Fibroblast of the aortic adventitia (primary cell): ENCODE measurements around the gene GREB1L. TPM values are rescaled to one million over a fixed set of nuclear protein-coding genes. Genes with fewer than 3 reads are reported as not detected.

ENCODE experiments used
- DNase-seq: peaks from one replicate; pipeline ENCODE4 v3.0.0-alpha.2; 2010; ENCODE audit warnings: low read depth
- H3K4me3 ChIP-seq: 2 replicates; pipeline ENCODE4 v1.5.1; 2011; ENCODE audit warnings: low read depth, mild to moderate bottlenecking, control low read depth, low read length, moderate library complexity
- small RNA-seq: library from RNA; depleted of rRNA; stranded (forward); fragments of <200 nt; gene quantifications from one replicate; pipeline ENCODE3, GENCODE V24; 2012
- total RNA-seq: library from RNA; depleted of rRNA; stranded (reverse); fragments of >200 nt; gene quantifications from 2 replicates; pipeline ENCODE4 v1.2.3, GENCODE V29; 2012; ENCODE audit warnings: low replicate concordance
- TF ChIP-seq, protein P1 (sequence below): IDR thresholded peaks from 2 replicates; pipeline ENCODE4 v1.5.1; 2011; ENCODE audit warnings: mild to moderate bottlenecking, low read length, control low read depth, inconsistent platforms; ENCODE audit not compliant: insufficient read depth

GREB1L gene
- total RNA-seq, 1 donor, result 1.9 TPM

DNA sequence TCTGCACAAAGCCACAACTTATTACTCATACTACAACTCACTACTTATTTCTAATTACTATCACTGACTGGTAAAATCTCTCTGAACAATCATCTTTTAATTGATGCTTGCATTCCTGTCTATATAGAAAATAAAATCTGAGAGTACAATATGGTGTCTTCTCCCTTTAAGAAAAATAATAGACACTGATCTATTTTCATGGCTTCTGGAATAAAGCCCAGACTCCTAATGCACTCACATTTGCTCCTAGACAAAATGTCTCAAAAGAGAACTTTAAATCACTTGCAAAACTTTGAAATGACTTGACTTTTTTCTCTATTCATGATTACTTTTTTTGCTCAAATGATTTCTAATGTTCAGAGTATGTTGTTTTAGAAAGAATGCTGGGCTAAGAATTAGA is 329.7 kb downstream of the GREB1L start:
- H3K4me3 ChIP-seq, result no peak overlapping the region
- TF ChIP-seq, protein P1, sequence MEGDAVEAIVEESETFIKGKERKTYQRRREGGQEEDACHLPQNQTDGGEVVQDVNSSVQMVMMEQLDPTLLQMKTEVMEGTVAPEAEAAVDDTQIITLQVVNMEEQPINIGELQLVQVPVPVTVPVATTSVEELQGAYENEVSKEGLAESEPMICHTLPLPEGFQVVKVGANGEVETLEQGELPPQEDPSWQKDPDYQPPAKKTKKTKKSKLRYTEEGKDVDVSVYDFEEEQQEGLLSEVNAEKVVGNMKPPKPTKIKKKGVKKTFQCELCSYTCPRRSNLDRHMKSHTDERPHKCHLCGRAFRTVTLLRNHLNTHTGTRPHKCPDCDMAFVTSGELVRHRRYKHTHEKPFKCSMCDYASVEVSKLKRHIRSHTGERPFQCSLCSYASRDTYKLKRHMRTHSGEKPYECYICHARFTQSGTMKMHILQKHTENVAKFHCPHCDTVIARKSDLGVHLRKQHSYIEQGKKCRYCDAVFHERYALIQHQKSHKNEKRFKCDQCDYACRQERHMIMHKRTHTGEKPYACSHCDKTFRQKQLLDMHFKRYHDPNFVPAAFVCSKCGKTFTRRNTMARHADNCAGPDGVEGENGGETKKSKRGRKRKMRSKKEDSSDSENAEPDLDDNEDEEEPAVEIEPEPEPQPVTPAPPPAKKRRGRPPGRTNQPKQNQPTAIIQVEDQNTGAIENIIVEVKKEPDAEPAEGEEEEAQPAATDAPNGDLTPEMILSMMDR, result no peak
- no peak for DNase-seq

Small RNA genes lying within 50 kb of the gene (small RNA-seq; reads per million reads assigned to genes)
- gene RF00603, result not detected

Other genes starting within 250 kb of the GREB1L start
- gene ROCK1, start 130.4 kb upstream of the GREB1L start, total RNA-seq, result 56.4 and 63.2 TPM in 2 replicates